Subcutaneous adipose tissue (tissue), 4 donors: ENCODE results near the gene SLC25A15. TPM values are rescaled to one million over a fixed set of nuclear protein-coding genes. Genes with fewer than 3 reads are reported as not detected.

Experiments
- total RNA-seq, 4 donors: library from RNA; depleted of rRNA; stranded (reverse); fragments of >200 nt; gene quantifications; one replicate each; pipeline ENCODE4 v1.1.0, GENCODE V29; 2016
- TF ChIP-seq, protein P1 (sequence below): fragments of 450-650 bp; IDR thresholded peaks from one replicate; pipeline ENCODE4 v1.5.1; 2016; ENCODE audit warnings: low read depth, mild to moderate bottlenecking, control low read depth, antibody characterized with exemption, moderate library complexity

The SLC25A15 gene
- total RNA-seq, 4 donors from 2014 or later: 4.6 to 11.1 (median 6.0) TPM

DNA sequence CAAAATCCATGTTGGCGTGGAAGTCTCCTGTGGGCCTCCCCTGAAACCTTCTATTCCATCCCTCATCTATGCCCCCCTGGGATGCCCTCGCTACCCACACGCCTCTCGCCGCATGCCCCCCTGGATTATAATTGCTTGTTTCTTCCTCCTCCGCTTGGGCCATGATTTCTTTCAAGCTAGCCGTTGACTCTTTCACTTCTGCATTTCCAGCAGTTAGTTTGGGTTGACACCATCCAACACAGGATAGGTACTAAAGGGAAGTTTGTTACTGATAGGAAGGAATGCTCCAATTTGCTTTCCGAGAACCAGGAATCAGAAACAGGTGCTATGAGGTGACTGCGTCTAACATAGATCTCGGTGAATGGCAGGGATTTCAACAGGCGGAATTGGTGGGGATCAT lies 7.7 kb upstream of the SLC25A15 start:
- TF ChIP-seq, protein P1, sequence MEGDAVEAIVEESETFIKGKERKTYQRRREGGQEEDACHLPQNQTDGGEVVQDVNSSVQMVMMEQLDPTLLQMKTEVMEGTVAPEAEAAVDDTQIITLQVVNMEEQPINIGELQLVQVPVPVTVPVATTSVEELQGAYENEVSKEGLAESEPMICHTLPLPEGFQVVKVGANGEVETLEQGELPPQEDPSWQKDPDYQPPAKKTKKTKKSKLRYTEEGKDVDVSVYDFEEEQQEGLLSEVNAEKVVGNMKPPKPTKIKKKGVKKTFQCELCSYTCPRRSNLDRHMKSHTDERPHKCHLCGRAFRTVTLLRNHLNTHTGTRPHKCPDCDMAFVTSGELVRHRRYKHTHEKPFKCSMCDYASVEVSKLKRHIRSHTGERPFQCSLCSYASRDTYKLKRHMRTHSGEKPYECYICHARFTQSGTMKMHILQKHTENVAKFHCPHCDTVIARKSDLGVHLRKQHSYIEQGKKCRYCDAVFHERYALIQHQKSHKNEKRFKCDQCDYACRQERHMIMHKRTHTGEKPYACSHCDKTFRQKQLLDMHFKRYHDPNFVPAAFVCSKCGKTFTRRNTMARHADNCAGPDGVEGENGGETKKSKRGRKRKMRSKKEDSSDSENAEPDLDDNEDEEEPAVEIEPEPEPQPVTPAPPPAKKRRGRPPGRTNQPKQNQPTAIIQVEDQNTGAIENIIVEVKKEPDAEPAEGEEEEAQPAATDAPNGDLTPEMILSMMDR: no peak

DNA sequence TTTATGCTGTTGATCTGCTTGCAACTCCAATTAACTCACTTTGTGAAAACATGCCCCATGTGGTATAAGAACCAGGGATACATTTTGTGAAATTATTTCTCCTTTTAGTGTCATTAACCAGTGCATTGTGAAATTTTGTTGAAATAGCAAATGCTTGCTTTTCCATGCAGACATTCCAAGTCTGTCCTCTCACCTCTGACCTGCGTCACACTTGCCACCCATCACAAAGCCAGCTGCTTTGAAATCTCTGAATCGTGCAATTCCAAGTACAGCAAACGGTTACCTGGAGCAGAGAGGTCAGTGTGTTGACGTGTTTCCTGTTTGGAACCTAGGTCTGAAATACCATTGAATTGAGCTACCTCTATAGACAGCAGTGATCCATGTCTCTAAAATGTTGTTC lies 4.9 kb upstream of the SLC25A15 start:
- TF ChIP-seq, protein P1: no peak

DNA sequence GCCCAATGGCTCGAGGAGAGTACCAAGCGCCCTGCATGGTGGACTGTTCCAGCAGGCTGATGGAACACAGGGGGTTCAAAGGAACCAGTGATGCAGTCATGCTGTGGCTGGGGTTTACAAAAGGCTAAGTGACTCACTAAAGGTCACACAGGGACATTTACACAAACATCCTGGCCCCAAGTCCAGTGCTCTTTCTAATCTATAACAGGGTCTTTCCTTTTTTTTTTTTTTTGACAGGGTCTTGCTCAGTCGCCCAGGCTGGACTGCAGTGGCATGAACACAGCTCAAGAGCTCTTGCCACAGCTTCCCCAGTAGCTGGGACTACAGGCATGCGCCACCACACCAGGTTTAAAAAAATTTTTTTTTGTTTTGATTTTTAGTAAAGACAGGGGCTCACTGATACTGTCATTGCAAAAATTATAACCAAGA lies 2.8 kb upstream of the SLC25A15 start:
- TF ChIP-seq, protein P1: no peak

DNA sequence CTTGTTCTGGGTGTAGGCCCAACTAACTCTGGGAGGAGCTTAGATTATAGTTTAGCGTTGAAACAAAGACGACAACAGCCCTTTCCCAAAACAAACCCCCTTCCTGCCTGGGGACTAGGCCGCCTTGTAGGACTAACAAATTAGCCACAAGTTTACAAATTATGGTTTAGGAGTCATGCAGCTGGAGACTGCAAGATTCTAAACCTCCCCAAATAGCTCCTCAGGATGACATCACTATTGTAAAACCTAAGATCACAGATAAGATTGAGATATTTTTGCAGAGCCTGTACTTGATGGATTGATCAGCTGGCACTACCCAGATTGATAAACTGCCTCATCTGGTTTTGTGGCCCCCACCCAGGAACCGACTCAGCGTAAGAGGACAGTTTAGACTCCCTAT lies 2.3 kb upstream of the SLC25A15 start:
- TF ChIP-seq, protein P1: no peak

DNA sequence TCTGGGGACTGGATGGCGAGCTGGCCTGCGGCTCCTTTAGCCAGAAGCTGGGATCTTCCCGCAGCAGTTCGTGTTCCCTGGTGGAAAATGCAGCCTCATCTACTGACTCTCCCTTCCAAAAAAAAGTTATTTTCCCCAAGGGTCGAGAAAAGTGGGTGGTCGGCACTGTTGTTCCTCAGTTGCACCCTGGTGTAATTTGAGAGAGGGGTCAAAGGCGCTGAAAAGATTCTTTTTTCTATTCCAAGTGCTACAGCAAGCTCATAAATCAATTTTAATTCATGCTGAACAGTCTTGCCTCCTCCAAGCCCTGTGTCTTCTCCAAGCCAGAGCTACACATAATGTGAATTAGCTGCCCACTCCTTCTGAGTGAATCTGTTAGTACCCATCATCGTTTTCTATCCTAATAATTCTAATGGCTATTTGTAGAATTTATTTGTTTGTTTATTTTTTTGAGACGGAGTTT lies 774 bp downstream of the SLC25A15 start:
- TF ChIP-seq, protein P1: no peak

DNA sequence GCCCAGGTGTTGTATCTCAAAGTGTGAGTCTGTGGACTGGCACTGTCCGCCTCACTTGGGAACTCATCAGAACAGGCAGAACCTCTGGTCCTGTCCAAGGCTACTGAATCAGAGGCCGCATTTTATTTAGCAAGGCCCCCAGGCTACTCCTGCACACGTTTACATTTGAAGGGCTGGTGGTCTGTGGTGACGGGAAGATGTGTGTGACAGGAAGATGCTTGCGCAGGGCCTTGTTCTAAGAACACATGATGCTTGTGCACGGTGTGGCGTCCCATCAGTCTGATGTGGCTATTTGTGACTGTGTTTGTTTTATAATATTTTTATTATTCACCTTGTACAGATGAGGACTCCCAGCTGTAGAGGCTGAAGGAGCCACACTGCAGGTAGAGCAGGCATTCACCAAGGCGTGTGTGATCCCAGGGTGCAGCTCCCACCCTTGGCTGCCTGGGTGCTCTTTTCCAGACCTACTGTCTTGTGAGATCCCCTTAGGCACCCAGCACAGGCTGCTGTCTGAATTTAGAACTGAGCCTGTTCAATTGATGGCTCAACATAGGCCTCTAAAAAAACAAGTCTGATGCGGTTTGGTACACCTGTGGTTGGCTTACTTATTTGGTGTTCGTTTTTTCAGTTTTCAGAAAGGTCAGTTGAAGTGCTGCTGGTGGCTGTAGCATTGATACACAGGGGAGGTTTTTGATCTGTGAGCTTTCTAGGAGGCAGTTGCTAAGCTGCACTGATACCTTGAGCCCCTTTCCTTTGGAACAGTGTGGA lies 3.1 kb downstream of the SLC25A15 start:
- TF ChIP-seq, protein P1: no peak

DNA sequence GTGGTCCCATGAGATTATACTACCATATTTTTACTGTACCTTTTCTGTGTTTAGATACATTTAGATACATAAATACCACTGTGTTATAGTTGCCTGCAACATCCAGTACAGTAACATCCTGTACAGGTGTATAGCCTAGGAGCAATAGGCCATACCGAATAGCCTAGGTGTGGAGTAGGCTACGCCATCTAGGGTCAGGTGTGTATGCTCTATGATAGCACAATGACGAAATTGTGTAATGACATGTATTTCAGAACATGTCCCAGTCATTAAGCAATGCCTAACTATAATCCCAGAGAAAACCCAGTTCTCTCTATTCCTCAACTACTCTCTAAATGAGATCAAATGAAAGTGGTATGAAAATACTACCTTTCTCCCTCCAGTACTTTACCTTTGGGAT lies 3.9 kb downstream of the SLC25A15 start:
- TF ChIP-seq, protein P1: no peak
